Stimulated activated naive CD8-positive, alpha-beta T cell treated with anti-CD3 and anti-CD28 coated beads, Interleukin-15, amount 100 ng/mL, for 72 hours (primary cell): ENCODE data around the gene SLC39A6.
"Not testable (repeated sequence)": the region's sequence is repeated elsewhere in the genome, so short reads cannot be mapped to it uniquely, and the experiment has no call there.

Experiments
- ATAC-seq: fragments of 150-1000 bp; cut with Tn5 transposase; 2 replicates; pipeline ENCODE4 v1.10.0; 2021; ENCODE audit warnings: mild to moderate bottlenecking, moderate library complexity
- DNase-seq, 2 donors: peaks; one replicate each; pipeline ENCODE4 v3.0.0; 2021 to 2022
- H3K27ac Mint-ChIP-seq, 2 donors: one replicate each; pipeline ENCODE4 v1.8.0; 2022; ENCODE audit warnings: mild to moderate bottlenecking in 2 of 2, mixed read lengths in 2 of 2, moderate library complexity in 2 of 2
- H3K27me3 Mint-ChIP-seq: one replicate; pipeline ENCODE4 v1.8.0; 2022; ENCODE audit warnings: mixed read lengths
- H3K4me1 Mint-ChIP-seq: one replicate; pipeline ENCODE4 v1.8.0; 2022; ENCODE audit warnings: mild to moderate bottlenecking, mixed read lengths
- H3K4me3 Mint-ChIP-seq, 2 donors: one replicate each; pipeline ENCODE4 v1.8.0; 2022; ENCODE audit warnings: mild to moderate bottlenecking in 2 of 2, mixed read lengths in 2 of 2, moderate library complexity in 1 of 2
- H3K9me3 Mint-ChIP-seq, 2 donors: one replicate each; pipeline ENCODE4 v1.8.0; 2022; ENCODE audit warnings: mixed read lengths in 2 of 2

The SLC39A6 gene, protein sequence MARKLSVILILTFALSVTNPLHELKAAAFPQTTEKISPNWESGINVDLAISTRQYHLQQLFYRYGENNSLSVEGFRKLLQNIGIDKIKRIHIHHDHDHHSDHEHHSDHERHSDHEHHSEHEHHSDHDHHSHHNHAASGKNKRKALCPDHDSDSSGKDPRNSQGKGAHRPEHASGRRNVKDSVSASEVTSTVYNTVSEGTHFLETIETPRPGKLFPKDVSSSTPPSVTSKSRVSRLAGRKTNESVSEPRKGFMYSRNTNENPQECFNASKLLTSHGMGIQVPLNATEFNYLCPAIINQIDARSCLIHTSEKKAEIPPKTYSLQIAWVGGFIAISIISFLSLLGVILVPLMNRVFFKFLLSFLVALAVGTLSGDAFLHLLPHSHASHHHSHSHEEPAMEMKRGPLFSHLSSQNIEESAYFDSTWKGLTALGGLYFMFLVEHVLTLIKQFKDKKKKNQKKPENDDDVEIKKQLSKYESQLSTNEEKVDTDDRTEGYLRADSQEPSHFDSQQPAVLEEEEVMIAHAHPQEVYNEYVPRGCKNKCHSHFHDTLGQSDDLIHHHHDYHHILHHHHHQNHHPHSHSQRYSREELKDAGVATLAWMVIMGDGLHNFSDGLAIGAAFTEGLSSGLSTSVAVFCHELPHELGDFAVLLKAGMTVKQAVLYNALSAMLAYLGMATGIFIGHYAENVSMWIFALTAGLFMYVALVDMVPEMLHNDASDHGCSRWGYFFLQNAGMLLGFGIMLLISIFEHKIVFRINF

DNA sequence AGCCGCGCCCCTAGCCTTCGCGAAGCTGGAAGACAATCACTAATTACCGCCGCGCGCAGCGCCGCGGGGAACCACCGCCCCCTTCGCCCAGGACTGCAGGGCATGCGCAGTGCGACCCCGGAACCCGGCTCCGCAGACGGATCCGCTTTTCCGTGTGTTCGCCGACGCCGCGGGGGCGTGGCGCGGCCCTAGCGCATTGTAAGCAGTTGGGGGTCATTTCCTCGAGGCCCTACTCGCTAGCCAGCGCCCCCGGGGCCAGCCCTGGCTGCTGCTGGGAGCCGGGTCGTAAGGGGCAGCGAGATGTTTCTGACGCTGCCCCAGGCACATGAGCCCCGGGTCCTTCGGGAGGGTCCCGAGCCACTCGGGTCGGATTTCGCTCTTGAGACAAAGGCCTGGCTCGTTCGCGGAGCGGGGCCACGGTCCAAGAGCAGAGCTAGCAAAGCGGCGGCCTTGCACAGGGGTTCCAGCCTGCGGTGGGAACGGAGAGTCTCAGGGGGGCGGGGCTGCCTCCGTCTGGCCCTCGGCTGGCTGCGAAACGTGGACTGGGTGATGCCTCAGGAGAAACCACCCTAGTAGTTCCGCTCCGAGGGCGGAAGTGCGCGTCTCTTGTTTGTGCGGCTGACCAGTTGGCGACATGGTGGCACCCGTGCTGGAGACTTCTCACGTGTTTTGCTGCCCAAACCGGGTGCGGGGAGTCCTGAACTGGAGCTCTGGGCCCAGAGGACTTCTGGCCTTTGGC is at the start of gene SLC39A6, which contains the start of gene ELP2:
Gene SLC39A6 (minus strand): TSS at position 41 of the 739 bp plus-strand sequence. CDS start 2,333 bp downstream, outside the sequence.
Gene ELP2 (plus strand): TSS at position 600 of the 739 bp plus-strand sequence. CDS start 35 bp downstream, at position 635.
- H3K27ac Mint-ChIP-seq = peak within 1 kb of the TSS; percentile 96 to 99
- DNase-seq (peak; percentile 94 to 95), ATAC-seq (peak; percentile 94)
- H3K4me3 Mint-ChIP-seq = peak within 1 kb of the TSS; percentile 89 to 97
- peaks cover 68% of the 10 kb centered on the region for H3K4me1 Mint-ChIP-seq
- no peaks in the 10 kb centered on the region for H3K27me3 Mint-ChIP-seq
- no peaks in the 10 kb centered on the region for H3K9me3 Mint-ChIP-seq

DNA sequence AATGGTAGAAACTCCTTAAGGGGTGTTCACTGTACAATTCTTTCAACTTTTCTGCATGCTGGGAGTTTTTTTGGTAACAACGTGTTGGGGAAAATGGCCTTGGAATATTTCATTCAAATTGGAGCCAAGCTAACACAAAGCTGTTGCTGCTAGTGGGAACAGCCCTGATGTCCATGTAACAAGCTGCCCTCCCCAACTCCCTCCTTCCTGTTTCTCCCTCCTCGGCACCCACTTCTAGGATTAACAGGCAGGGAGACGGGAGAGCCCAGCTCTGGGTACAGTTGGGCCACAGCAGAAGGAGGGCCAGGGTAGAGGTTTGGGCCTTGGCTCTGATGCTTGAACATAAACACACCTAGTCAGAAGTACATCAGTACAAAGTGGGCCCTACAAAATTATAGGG is 48.8 kb upstream of the SLC39A6 start:
- Mint-ChIP-seq H3K27me3 (no peaks in the 10 kb centered on the region), H3K27ac (peak overlapping the region; percentile 13 to 68), H3K4me1 (no peaks in the 10 kb centered on the region), H3K9me3 (no peaks in the 10 kb centered on the region), H3K4me3 (no peak overlapping the region)
- ATAC-seq (no peak), DNase-seq (no peak)

DNA sequence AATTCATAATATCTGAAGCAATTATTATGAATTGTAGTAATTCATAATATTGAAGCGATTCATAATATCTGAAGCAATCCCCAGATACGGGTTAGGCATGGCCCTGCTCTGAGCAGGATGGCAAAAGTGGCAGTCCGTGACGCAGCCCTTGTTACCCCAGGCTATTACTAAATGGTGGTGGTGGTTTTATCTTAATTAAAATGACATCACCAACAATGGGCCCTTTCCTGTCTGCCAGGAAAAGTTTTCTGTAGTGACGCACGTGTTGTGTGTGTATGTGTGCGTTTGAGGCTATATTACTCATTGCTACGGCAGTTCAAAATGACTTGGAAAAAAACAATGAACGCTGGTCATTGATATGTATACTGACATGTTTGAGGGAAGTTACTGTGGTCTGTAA is 47.6 kb upstream of the SLC39A6 start:
- Mint-ChIP-seq H3K27ac (no peak overlapping the region), H3K27me3 (no peaks in the 10 kb centered on the region), H3K9me3 (no peaks in the 10 kb centered on the region), H3K4me1 (no peaks in the 10 kb centered on the region), H3K4me3 (no peak overlapping the region)
- no peak for ATAC-seq
- no peak for DNase-seq

DNA sequence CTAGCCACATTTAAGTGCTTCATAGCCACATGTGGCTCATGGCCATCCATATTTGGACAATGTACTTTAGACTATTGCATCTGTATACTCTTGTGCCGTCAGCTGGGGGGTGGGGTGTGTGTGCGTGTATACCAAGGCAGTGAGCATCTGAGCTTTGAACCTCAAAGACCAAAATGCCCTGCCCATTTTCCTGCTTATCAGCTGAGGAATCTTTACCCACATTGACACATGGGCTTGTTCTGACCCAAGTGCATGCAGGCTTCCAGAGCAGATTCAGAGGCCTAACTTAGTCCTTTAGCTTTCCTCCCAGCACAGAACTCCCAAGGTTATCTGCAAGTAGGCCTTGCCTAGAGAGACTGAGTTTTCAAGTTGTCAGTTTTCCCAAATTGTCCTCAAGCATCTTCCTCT is 47.0 kb upstream of the SLC39A6 start:
- Mint-ChIP-seq H3K9me3 (no peaks in the 10 kb centered on the region), H3K4me1 (no peaks in the 10 kb centered on the region), H3K27ac (no peak overlapping the region), H3K4me3 (no peak overlapping the region), H3K27me3 (no peaks in the 10 kb centered on the region)
- DNase-seq (no peak), ATAC-seq (no peak)

DNA sequence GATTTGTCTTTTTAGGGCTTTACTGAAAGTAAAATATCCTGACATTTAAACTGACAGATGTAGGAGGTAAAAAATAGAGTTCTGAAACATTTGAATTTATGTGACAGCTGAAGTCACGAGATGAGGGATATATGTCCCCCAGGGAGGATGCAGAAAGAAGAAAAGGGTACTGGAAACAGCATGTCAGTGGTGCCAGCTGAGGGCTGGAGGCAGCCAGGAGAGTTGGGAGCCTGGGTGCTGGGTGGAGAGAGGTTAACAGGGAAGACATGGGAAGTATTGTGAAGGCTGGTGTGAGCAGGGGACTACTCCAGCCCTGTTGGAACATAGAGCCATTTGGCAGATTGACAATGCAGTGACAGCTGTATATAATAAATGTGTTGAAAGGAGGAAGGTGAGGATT is 46.3 kb upstream of the SLC39A6 start:
- peak overlapping the region; percentile 0 to 38 for H3K27ac Mint-ChIP-seq
- no peak for DNase-seq
- no peaks in the 10 kb centered on the region for H3K9me3 Mint-ChIP-seq
- H3K4me1 Mint-ChIP-seq = no peaks in the 10 kb centered on the region
- no peak overlapping the region for H3K4me3 Mint-ChIP-seq
- no peak for ATAC-seq
- H3K27me3 Mint-ChIP-seq = no peaks in the 10 kb centered on the region

DNA sequence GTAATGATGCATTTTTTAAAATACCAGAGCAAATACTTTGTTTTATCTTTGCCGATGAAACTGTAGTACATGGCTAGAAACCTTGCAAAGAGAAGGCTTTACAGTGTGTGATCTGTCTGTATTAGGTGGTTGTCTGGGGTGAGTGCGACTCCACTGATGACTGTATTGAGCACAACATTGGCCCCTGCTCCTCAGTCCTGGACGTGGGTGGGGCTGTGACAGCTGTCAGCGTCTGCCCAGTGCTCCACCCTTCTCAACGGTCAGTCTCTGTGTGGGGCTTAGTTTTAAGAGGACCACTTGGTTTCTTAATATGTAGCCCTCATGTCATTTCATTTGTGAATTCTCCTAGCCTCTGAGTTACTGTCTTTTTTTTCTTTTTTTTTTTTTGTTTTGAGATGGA is 40.8 kb upstream of the SLC39A6 start:
- no peak overlapping the region for H3K27ac Mint-ChIP-seq
- no peaks in the 10 kb centered on the region for H3K9me3 Mint-ChIP-seq
- no peak for ATAC-seq
- no peak overlapping the region for H3K4me3 Mint-ChIP-seq
- no peaks in the 10 kb centered on the region for H3K4me1 Mint-ChIP-seq
- no peak for DNase-seq
- no peaks in the 10 kb centered on the region for H3K27me3 Mint-ChIP-seq

DNA sequence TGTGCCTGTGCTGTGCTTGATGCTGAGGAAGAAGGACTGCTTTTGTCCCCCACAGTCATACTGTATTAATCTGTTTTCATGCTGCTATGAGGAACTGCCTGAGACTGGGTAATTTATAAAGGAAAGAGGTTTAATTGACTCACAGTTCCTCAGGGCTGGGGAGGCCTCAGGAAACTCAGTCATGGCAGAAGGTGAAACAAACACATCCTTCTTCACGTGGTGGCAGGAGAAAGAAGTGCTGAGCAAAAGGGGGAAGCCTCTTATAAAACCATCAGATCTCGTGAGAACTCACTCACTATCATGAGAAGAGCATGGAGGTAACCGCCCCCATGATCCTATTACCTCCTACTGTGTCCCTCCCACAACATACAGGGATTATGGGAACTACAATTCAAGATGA is 39.2 kb upstream of the SLC39A6 start:
- H3K4me3 Mint-ChIP-seq, H3K9me3 Mint-ChIP-seq, H3K27me3 Mint-ChIP-seq, DNase-seq, ATAC-seq, H3K4me1 Mint-ChIP-seq: not testable (repeated sequence)
- peak overlapping the region in 1 of 2 donors; percentile 88 for H3K27ac Mint-ChIP-seq

DNA sequence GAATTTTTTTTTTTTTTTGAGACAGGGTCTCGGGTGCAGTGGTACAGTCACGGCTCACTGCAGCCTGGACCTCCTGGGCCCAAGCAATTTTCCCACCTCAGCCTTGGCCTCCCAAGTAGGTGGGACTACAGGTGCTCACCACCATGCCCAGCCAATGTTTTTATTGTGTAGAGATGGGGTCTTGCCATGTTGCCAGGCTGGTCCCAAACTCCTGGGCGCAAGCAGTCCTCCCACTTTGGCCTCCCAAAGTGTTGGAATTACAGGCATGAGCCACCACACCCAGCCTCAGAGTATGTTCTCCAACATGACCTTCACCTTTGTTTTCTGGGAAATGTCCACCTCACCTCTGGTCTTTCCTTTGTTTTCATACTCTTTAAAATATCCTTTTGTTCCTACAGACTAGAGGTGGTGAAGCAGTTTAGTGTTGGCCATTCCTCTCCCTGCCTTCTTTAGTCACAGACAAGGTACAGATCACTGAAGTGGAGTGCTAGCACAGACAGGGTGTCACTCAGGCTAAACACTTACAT is 38.6 kb upstream of the SLC39A6 start:
- H3K4me3 Mint-ChIP-seq = no peak overlapping the region
- DNase-seq (no peak), ATAC-seq (no peak)
- H3K9me3 Mint-ChIP-seq = no peaks in the 10 kb centered on the region
- no peaks in the 10 kb centered on the region for H3K27me3 Mint-ChIP-seq
- no peaks in the 10 kb centered on the region for H3K4me1 Mint-ChIP-seq
- no peak overlapping the region for H3K27ac Mint-ChIP-seq

DNA sequence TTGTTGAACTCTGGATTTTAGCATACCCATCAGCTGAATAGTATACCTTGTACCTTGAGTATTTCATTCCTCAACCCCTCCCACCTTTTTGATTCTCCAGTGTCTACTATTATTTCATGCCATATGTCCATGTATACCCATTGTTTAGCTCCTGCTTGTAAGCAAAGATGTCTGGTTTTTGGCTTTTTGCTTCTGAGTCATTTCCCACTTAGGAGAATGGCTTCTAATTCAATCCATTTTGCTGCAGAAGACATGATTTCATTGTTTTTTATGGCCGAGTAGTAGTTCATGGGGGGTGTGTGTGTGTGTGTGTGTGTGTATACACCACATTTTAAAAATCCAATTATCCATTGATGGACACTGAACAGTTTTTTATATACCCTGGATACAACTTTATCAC is 33.8 kb upstream of the SLC39A6 start:
- H3K9me3 Mint-ChIP-seq = no peaks in the 10 kb centered on the region
- H3K27ac Mint-ChIP-seq = no peak overlapping the region
- no peak overlapping the region for H3K4me3 Mint-ChIP-seq

DNA sequence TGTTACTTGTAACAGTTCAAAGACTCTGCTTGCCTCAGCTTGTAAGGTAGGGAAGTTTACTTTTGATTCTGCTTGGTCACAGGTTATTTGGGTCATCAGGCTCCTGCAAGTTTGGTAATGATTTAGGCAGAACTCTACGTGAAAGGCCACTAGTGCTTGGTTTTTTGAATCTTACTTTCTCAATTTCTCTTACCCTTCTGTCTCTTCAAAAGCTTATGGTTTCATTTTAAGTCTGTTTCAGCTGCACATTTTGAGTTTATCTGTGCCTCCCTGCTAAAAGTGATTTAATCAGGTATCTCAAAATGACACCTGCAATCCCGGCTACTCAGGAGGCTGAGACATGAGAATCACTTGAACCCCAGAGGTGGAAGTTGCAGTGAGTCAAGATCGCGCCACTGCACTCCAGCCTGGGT is 31.8 kb upstream of the SLC39A6 start:
- no peak overlapping the region for H3K27ac Mint-ChIP-seq
- DNase-seq = no peak
- no peak overlapping the region for H3K4me3 Mint-ChIP-seq
- no peak for ATAC-seq
- no peaks in the 10 kb centered on the region for H3K27me3 Mint-ChIP-seq
- H3K9me3 Mint-ChIP-seq = no peaks in the 10 kb centered on the region
- peaks cover 7% of the 10 kb centered on the region for H3K4me1 Mint-ChIP-seq

More for the DNA sequence above, 33.8 kb upstream of the SLC39A6 start:
- H3K4me1 Mint-ChIP-seq = no peaks in the 10 kb centered on the region
- no peaks in the 10 kb centered on the region for H3K27me3 Mint-ChIP-seq
- ATAC-seq (no peak), DNase-seq (no peak)

DNA sequence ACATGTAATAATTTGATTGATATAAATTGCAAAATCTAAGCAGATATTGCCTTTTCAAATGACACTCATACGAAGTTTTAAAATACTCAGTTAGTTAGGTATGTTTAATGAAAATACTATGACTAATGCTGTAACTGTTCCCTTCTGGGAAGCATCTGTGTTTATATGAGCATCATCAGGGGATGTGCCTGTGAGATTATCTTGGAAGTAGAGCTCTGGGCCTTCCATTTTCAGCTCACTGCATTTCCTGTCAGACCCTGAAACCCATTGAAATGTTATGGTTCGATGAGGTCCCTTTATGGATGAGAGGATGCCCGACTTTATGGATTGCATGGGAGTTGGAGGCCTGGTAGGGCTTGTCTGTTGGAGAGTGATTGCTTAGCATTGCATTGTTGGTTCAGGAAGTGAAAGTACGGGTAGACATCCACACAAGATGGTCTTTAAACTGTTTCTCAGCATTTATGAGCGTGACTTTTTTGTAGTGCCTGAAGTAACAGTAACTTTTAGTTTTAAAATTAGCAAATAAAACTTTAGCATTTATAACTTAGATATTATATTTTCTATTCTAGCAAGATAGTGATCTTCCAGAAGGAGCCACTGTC is 29.2 kb upstream of the SLC39A6 start:
- DNase-seq (no peak), ATAC-seq (no peak)
- H3K27me3 Mint-ChIP-seq = no peaks in the 10 kb centered on the region
- no peak overlapping the region for H3K4me3 Mint-ChIP-seq
- H3K4me1 Mint-ChIP-seq = peaks cover 8% of the 10 kb centered on the region
- peak overlapping the region in 1 of 2 donors; percentile 3 for H3K27ac Mint-ChIP-seq
- no peaks in the 10 kb centered on the region for H3K9me3 Mint-ChIP-seq

DNA sequence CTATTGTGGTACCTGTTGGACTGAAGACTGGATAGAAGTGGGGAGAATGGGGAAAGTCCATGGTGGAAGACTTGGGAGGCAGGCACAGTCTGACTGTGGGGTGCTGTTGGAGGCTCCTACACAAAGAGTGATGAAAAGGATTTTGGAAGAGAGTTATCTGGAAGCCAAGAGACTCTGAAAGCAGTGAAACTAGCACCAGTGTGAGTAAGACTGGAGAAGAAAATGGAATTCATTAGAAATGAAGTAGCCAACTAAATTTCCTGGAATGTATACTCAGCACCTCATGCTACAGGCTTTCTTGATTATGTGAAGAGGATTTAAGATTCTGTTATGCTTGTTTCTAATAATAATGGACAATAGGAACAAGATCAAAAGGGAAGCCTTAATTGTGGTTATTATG is 28.3 kb upstream of the SLC39A6 start:
- Mint-ChIP-seq H3K27ac (peak overlapping the region; percentile 2 to 34), H3K9me3 (no peaks in the 10 kb centered on the region), H3K4me1 (peaks cover 17% of the 10 kb centered on the region), H3K4me3 (no peak overlapping the region), H3K27me3 (no peaks in the 10 kb centered on the region)
- DNase-seq (no peak), ATAC-seq (no peak)

DNA sequence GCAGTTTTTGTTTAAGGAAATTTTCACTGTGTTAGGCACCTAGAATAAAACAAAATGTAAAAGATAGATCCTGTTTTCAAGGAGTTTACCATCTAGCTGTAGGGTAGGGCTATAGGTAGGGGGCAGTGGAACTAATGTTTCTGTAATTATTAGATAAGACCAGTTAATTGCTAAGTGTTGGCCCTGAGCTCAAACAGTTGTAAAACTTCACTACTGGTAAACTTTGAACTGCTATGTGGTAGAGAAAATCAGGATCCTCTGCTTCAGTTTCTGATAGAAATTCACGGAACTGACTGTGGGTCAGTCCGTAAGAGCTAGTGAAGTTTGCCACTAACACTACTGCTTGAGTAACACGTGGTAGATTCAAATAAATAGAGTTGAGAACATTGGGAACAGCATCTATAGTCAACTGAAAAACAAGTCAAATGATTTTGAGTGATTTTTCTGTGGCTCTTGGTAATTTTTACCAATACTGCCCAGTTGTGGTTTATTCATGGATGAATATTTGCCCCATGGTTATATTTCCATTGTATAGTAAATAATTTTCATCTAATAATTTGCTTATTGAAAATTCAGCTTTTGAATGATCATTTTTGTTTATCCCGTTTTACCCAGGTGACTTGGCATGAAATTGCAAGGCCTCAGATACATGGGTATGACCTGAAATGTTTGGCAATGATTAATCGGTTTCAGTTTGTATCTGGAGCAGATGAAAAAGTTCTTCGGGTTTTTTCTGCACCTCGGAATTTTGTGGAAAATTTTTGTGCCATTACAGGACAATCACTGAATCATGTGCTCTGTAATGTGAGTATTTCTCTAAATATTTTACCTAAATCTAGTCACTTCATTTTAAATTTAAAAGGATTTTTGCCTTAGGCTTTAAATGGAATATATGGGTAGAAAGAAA is 27.0 kb upstream of the SLC39A6 start:
- H3K27me3 Mint-ChIP-seq = no peaks in the 10 kb centered on the region
- H3K9me3 Mint-ChIP-seq = no peaks in the 10 kb centered on the region
- DNase-seq = no peak
- peak overlapping the region in 1 of 2 donors; percentile 19 for H3K27ac Mint-ChIP-seq
- H3K4me3 Mint-ChIP-seq = no peak overlapping the region
- ATAC-seq = no peak
- peaks cover 21% of the 10 kb centered on the region for H3K4me1 Mint-ChIP-seq

DNA sequence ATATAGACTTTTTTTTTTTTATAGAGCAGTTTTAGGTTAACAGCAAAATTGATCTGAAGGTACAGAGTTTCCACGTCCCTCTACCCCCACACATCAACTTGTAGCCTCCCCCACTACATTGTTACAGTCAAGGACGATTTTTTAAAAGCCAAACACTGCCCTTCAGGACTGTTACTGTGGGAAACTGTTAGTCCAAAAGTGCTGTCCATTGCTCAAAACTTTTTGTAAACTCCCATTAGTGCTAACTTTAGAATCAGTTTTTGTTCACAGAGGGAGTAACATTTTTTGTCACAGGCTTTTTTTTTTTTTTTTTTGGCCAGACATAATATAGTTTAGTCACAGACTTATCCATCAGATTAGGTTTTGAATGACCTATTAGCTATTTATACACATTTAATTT is 24.6 kb upstream of the SLC39A6 start:
- H3K9me3 Mint-ChIP-seq = no peaks in the 10 kb centered on the region
- ATAC-seq (no peak), DNase-seq (no peak)

More for the DNA sequence above, 24.6 kb upstream of the SLC39A6 start:
- no peak overlapping the region for H3K4me3 Mint-ChIP-seq
- no peaks in the 10 kb centered on the region for H3K27me3 Mint-ChIP-seq
- H3K27ac Mint-ChIP-seq = no peak overlapping the region
- peaks cover 21% of the 10 kb centered on the region for H3K4me1 Mint-ChIP-seq
